Esophagus muscularis mucosa (tissue), 4 donors: ENCODE data around the gene BAG5. TPM values are rescaled to one million over a fixed set of nuclear protein-coding genes. Genes with fewer than 3 reads are reported as not detected.

Source experiments
- DNase-seq: peaks from one replicate; pipeline ENCODE4 v3.0.0-alpha.2; 2017; ENCODE audit errors: extremely low spot score
- H3K27ac ChIP-seq, 4 donors: fragments of 200-600 bp; sonication (generic); replicated peaks in 1 of 4; 1 replicate in 3 of 4; 2 replicates in 1 of 4; pipeline ENCODE4 v1.5.1; 2016 to 2019; ENCODE audit warnings: mild to moderate bottlenecking in 1 of 4
- H3K27me3 ChIP-seq, 4 donors: fragments of 200-600 bp; sonication (generic); one replicate each; pipeline versions ENCODE4 v1.5.1 to v1.6.0; 2016 to 2019
- H3K36me3 ChIP-seq, 4 donors: fragments of 200-600 bp; sonication (generic); one replicate each; pipeline ENCODE4 v1.5.1; 2016 to 2019
- H3K4me1 ChIP-seq, 4 donors: fragments of 200-600 bp; sonication (generic); one replicate each; pipeline ENCODE4 v1.5.1; 2016 to 2019
- H3K4me3 ChIP-seq, 4 donors: fragments of 200-600 bp; sonication (generic); 1 replicate in 2 of 4; 2 replicates in 2 of 4; pipeline ENCODE4 v1.5.1; 2016 to 2019; ENCODE audit warnings: mild to moderate bottlenecking in 4 of 4, moderate library complexity in 1 of 4
- H3K9me3 ChIP-seq, 4 donors: fragments of 200-600 bp; sonication (generic); 1 replicate in 3 of 4; 2 replicates in 1 of 4; pipeline ENCODE4 v1.5.1; 2016 to 2019
- EP300 ChIP-seq: sonication (generic); formaldehyde crosslinking; IDR thresholded peaks from one replicate; pipeline ENCODE4 v1.6.1; 2017; ENCODE audit warnings: antibody characterized with exemption
- POLR2A ChIP-seq: fragments of 450-650 bp; IDR thresholded peaks from one replicate; pipeline ENCODE4 v1.6.1; 2017; ENCODE audit warnings: antibody characterized with exemption, moderate library complexity, mild to moderate bottlenecking, low read depth
- POLR2AphosphoS5 ChIP-seq, 2 donors: sonication (generic); formaldehyde crosslinking; IDR thresholded peaks; one replicate each; pipeline ENCODE4 v1.6.1; 2017; ENCODE audit warnings: antibody characterized with exemption in 2 of 2
- WGBS: methylation state at CpG from one replicate; pipeline ENCODE4 v1.1.5; 2018; 5-methylcytosine and 5-hydroxymethylcytosine counted together
- intact Hi-C: fragments of 100-400 bp; cut with DNase I; formaldehyde crosslinking; loops from one replicate; pipeline ENCODE4 v1.15.1; 2023
- total RNA-seq, 4 donors: library from RNA; depleted of rRNA; stranded (reverse); fragments of >200 nt; gene quantifications; one replicate each; pipeline versions ENCODE4 v1.1.0 to v1.2.1, GENCODE V29; 2016
- TF ChIP-seq, protein P1 (sequence below), 3 experiments: fragments of 200-600 bp in 2 of 3; fragments of 450-650 bp in 1 of 3; sonication (generic) in 2 of 3; IDR thresholded peaks; one replicate each; pipeline ENCODE4 v1.5.1; 2017 to 2019; ENCODE audit warnings: antibody characterized with exemption in 3 of 3, mild to moderate bottlenecking in 2 of 3, moderate library complexity in 1 of 3

BAG5 gene
- total RNA-seq, 4 donors from 2014 or later: 27.4 to 34.7 (median 28.3) TPM

DNA sequence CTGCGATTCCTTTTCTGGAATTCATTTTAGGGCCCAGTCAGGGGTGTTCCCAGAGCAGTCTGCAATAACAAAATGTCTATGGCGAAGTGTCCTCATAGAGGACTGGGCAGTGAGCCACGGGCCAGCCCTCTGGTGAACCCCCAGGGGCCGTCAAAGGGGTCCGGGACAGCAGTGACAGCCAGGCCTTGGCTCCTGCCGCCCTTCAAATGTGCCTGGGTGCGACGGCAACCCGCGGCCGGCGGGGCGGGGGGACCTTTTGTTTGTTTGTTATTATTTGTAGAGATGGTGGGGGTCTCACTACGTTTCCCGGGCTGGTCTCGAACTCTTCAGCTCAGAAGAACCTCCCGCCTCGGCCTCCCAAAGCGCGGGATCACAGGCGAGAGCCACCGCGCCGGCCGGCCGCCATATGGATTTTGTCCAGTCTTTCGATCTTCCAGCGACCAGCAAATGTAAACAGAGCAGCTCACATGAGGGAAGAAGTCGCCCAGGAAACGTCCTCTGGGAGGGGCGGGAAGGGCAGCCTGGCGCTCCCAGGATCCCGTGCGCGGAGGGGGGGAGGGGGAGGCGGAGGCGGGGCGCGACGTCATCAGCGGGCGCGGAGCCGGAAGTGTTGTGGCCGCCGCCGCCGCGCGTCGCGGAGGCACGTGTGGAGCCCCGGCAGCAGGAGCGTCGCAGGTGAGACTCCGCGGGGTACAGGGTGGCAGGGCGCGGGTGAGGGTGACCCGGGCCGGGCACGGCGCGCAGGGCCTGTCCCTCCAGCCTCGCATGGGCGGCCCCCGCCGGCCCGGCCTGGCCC lies 33.7 kb downstream of the BAG5 start, which contains the start of gene TRMT61A:
TRMT61A (plus strand) TSS at position 610 of the 796 bp plus-strand sequence. CDS start 783 bp downstream, outside the sequence.
- WGBS: 11% methylated on average over 9 of the region's 70 CpGs

GRCh38 chr14:103528146-103528586 lies 34.3 kb downstream of the BAG5 start:
- no peaks in the 10 kb centered on the region for H3K27me3 ChIP-seq
- peaks cover 0 to 32% (median 12%) of the 10 kb centered on the region in 4 donors for H3K36me3 ChIP-seq
- H3K9me3 ChIP-seq: no peaks in the 10 kb centered on the region
- H3K27ac ChIP-seq: peak overlapping the region; percentile 88 to 97 (median 94)
- DNase-seq: no peak
- WGBS: 53% methylated on average over 9 of the region's 10 CpGs
- peaks cover 44 to 83% (median 76%) of the 10 kb centered on the region in 4 donors for H3K4me1 ChIP-seq
- intact Hi-C loops: no loop called here
- H3K4me3 ChIP-seq: peak overlapping the region; percentile 72 to 99 (median 98)
- TF ChIP-seq EP300: no peak

More for the DNA sequence above, 33.7 kb downstream of the BAG5 start, which contains the start of gene TRMT61A:
- peaks cover 0 to 37% (median 17%) of the 10 kb centered on the region in 4 donors for H3K36me3 ChIP-seq
- peak; percentile 98 for DNase-seq
- no peaks in the 10 kb centered on the region for H3K9me3 ChIP-seq
- H3K27ac ChIP-seq: peak within 1 kb of the TSS; percentile 88 to 97 (median 94)
- intact Hi-C loops: no loop called here
- H3K4me3 ChIP-seq: peak within 1 kb of the TSS; percentile 72 to 99 (median 98)
- no peaks in the 10 kb centered on the region for H3K27me3 ChIP-seq
- TF ChIP-seq POLR2AphosphoS5 (IDR thresholded peaks at IDR 0.05): peak; percentile 78 to 89
- TF ChIP-seq, protein P1, sequence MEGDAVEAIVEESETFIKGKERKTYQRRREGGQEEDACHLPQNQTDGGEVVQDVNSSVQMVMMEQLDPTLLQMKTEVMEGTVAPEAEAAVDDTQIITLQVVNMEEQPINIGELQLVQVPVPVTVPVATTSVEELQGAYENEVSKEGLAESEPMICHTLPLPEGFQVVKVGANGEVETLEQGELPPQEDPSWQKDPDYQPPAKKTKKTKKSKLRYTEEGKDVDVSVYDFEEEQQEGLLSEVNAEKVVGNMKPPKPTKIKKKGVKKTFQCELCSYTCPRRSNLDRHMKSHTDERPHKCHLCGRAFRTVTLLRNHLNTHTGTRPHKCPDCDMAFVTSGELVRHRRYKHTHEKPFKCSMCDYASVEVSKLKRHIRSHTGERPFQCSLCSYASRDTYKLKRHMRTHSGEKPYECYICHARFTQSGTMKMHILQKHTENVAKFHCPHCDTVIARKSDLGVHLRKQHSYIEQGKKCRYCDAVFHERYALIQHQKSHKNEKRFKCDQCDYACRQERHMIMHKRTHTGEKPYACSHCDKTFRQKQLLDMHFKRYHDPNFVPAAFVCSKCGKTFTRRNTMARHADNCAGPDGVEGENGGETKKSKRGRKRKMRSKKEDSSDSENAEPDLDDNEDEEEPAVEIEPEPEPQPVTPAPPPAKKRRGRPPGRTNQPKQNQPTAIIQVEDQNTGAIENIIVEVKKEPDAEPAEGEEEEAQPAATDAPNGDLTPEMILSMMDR (IDR thresholded peaks at IDR 0.05): no peak
- H3K4me1 ChIP-seq: peaks cover 41 to 83% (median 77%) of the 10 kb centered on the region in 4 donors

DNA sequence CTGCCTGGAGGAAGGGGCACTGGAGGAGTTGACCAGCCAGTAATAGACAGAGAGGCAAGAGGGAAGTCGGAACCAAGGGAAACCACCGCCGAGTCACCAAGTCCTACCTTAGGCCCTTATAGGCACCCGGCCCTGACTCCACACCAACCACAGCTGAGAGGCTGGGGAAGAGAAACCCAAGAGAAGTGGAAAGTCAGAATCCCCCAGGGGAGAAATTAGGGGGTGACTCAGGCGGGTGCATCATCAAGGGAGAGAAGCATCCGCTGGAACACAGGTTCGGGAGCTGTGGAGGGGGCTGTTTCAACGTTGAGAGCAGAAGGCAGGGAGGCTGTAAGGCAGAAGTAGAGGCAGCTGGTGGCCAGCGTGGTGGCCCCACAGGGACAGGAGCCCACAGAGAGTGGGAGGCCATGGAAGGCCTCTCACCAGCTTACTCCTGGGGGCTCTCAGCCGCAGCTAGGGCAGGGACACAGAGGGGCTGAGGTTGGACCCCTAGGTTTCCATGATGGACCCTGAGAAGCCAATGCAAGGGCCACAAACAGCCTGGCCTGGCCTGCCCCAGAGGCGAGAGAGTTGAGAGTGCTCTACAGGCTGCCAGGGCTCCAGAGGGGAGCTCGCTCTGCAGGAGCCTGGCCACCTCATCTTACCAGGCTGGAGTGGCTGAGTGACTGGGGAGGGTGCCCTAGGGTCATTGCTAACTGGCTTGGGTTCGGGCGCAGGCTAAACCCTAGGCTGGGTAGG lies 34.9 kb downstream of the BAG5 start:
- Histone ChIP-seq H3K27me3 (no peaks in the 10 kb centered on the region), H3K4me1 (peaks cover 49 to 82% (median 76%) of the 10 kb centered on the region in 4 donors), H3K9me3 (no peaks in the 10 kb centered on the region), H3K36me3 (peaks cover 0 to 26% (median 9%) of the 10 kb centered on the region in 4 donors), H3K27ac (peak overlapping the region; percentile 88 to 97 (median 94)), H3K4me3 (peak overlapping the region in 1 of 4 donors; percentile 99)
- intact Hi-C loops: no loop called here
- WGBS: 75% methylated on average over 11 of the region's 14 CpGs
- no peak for DNase-seq
- TF ChIP-seq, protein P1 (IDR thresholded peaks at IDR 0.05): no peak
- TF ChIP-seq POLR2A: no peak
- no peak for TF ChIP-seq EP300
- no peak for TF ChIP-seq POLR2AphosphoS5 (IDR thresholded peaks at IDR 0.05)

DNA sequence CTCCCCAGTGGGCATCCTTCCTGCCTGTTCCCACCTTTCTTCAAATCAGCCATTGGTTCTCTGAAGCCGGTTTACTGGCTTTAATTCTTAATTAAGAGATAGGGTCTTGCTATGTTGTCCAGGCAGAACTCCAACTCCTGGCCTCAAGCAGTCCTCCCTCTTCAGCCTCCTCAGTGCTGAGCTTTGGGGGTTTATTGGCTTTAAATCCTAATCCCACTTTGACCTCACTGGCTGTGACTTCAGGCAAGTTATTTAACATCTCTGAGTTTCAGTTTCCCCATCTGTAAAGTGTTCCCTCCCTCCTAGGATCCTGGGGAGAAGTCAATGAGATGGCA lies 35.6 kb downstream of the BAG5 start:
- intact Hi-C loops: no loop called here
- TF ChIP-seq EP300 (no peak), POLR2A (no peak), POLR2AphosphoS5 (IDR thresholded peaks at IDR 0.05) (no peak)
- TF ChIP-seq, protein P1 (IDR thresholded peaks at IDR 0.05): no peak
- H3K4me1 ChIP-seq: peaks cover 53 to 82% (median 74%) of the 10 kb centered on the region in 4 donors
- H3K36me3 ChIP-seq: peaks cover 0 to 19% (median 5%) of the 10 kb centered on the region in 4 donors
- H3K4me3 ChIP-seq: no peak overlapping the region
- peaks cover 0 to 4% (median 0%) of the 10 kb centered on the region in 4 donors for H3K27me3 ChIP-seq
- no peak for DNase-seq
- WGBS: 88% methylated on average over 1 of the region's 1 CpG
- H3K27ac ChIP-seq: peak overlapping the region; percentile 88 to 97 (median 94)
- H3K9me3 ChIP-seq: no peaks in the 10 kb centered on the region
